HG03575 (cell line): ENCODE data around the gene DLL4.
"Not testable (repeated sequence)": the region's sequence is repeated elsewhere in the genome, so short reads cannot be mapped to it uniquely, and the experiment has no call there.

Source experiments
- ATAC-seq: cut with Tn5 transposase; IDR thresholded peaks from one replicate; pipeline ENCODE4 v1.9.1; 2021; ENCODE audit not compliant: unreplicated experiment, insufficient number of reproducible peaks, low FRiP score; ENCODE audit errors: extremely low read depth

The DLL4 gene

DNA sequence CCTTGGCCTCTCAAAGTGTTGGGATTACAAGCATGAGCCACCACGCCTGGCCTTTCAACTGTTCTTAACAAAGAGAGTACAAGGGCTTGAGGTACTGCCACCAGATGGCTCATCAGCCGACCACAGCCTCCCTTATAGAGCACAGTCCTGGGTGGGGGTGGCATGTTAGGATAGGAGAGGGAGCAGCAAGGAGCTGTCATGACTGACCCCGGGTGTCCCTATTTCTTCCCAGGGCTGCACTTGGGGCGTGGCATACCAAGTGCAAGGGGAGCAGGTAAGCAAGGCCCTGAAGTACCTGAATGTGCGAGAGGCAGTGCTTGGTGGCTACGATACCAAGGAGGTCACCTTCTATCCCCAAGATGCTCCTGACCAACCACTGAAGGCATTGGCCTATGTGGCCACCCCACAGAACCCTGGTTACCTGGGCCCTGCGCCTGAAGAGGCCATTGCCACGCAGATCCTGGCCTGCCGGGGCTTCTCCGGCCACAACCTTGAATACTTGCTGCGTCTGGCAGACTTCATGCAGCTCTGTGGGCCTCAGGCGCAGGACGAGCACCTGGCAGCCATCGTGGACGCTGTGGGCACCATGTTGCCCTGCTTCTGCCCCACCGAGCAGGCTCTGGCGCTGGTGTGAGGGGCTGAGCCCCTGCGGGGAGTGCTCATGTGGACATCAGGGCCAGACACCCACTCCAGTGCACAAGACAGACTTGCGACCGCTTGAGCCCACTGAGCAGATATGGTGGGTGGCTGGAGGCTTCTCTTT is 26.2 kb downstream of the DLL4 start:
- no peak for ATAC-seq

DNA sequence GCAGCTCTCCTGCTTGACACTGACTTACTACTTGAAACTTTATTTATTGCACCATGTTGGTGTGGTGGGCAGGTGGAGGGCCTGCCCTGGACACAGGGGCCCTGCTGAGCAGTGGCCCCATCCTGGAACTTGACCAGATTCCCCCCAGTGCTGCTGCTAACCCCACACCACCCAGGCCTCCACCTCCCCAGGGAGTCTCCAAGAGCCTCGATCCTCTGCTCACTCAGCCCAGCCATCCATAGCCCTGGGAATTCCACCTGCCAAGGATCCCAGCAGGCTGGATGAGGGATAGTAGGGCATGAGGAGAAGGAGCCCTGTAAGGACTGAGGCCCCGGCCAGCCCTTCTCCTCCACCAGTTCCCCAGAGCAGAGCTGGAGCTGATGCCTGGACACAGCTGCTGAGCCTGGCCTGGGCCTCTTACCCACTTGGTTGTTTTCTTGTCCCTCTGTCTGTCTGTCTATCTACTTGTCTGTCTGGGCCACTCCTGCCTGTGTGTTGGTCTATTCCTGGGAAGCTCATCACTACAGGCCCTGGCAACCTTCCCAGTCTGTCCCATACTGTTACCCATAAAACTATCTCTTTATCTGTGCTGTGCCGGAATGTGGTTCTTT is 26.9 kb downstream of the DLL4 start:
- ATAC-seq: no peak

DNA sequence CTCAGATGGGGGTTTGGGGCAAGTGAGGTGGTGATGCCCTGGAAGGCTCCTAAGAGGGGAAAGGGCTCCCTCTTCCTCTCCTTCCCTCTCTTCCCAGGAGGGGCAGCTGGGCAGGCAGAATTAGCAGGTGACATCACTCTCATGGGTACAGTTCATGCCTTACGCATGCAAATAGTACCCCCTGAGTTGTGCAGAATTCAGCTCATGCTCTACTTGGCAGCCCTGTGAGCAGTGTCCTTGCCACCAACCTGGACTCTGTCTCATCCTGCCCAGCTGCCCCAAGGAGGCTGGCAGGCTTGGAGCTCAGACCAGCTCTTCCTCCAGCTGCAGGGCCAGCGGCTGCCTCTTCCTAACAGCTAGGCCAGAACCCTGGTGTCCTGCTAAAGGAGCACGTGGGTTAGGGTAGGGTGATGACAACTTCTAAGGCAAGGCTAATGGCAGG is 27.4 kb downstream of the DLL4 start:
- no peak for ATAC-seq

DNA sequence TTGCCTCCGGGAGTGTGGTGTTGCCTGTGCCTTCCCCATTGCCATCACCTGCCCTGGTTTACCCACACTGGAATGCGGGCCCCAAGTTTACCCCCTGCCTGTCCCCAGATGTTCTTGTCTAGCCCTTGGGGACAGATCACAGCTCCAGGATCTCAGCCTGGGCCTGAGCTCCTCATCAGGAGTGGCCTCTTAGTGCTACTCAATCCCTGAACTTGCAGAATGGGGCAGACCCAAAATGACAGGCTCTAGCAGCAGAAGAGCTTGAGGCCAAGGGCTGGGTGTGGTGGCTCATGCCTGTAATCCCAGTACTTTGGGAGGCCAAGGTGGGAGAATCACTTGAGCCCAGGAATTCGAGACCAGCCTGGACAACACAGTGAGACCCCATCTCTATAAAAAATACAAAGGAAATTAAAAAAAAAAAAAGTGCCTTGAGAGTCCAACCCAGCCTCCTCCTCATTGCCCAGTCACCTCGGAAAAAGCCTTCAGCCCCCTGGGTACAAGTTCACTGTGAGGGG is 28.0 kb downstream of the DLL4 start:
- no peak for ATAC-seq

GRCh38 chr15:40957581-40958051 is 28.5 kb downstream of the DLL4 start:
- ATAC-seq: no peak

DNA sequence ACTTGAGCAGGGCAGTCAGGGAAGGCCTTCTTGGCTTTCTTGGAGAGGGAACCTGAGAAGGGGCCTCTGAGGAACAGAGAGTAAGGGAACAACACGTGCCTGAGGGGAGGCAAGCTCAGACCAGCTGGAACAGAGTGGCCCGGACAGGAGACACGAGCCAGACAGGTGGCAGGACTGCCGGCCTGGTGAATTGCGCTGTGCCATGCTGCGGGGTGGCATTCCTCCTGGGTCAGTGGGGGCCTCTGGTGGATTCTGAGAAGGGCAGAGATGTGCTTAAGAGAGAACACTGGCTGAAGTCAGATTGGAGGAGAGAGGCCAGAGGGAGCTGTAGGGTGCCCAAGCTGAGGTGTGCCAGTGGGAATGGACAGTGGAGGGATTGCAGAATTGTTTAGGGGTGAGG is 29.0 kb downstream of the DLL4 start:
- no peak for ATAC-seq

DNA sequence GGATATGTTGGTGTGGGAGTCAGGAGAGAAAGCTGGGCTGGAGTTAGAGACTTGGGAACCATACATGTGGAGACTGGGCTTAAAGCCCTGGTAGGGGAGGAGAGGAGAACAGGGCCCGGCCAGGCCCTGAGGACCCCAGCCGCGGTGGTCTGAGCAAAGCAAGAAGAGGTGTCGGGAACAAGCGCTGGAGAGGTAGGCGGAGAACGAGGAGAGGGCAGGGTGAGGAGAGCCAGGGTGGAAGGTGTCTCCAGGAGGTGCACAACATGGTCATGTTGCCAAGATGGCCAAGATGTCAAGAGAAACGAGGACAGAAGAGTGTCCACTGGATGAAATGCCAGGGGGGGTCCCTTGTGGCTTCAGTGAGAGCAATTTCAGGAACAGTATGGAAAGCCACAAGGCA is 29.6 kb downstream of the DLL4 start:
- no peak for ATAC-seq

DNA sequence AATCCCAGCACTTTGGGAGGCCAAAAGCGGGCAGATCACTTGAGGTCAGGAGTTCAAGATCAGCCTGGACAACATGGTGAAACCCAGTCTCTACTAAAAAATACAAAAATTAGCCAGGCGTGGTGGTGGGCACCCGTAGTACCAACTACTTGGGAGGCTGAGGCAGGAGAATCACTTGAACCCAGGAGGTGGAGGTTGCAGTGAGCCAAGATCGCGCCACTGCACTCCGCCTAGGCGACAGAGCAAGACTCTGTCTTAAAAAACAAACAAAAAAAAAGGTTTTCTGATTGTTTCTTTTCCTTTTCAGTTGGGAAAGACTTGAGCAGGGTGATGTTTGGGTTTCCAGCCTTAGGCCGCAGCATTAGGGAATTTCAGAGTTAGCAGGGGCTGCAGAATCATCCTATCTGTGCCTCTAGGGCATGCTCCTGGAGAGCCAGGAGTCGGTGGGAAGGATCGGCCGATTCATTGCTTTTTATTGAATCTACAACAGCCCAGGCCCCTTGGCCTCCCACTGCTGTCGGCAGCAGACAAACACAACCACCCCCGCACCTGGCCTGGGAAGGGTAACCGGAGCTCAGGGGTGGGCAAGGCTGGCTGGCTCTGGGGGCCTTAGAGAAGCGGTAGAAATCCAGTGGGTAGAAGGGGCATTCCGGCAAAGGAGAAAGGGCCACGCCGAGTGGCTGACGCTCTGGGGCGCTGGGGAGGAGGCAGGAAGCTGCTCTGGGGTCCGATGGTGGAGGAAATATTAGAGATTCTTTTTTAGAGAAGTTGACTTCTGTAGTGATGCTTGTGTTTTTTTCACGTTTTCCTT is 30.4 kb downstream of the DLL4 start:
- no peak for ATAC-seq

DNA sequence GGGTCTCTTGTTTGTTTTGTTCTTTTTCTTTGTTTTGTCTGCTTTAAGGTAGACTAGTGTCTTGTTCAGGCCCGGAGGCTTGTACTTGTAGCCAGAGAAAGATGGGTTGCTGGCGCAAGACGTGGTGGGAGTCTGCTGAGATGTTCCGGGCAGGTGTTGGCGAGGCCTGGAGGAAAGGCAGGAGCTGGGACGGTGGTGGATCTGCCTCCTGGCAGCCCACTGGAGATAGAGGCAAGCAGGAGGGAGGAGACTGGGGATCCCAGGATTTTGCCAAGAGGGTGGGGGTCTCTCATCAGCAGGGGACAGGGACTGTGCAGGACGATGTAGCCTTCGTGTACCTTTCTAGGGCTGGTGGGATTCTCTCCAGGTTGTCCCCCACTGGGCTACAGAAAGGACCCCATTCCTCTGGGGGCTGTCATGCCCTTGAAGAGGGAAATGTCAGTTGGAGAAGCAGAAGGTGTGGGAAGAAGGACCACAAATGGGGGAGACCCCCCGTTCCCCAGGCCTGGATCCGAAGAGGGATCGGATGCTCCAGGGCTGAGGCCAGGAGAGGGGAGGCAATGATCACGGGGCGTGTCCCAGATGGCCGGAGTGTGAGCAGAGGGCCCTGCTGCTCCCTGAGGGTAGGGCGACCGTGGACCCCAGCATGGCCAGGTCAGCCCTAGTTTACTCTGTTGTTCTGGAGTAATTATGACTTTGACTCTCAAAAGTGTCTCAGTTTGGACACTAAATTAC is 31.2 kb downstream of the DLL4 start:
- ATAC-seq: no peak

DNA sequence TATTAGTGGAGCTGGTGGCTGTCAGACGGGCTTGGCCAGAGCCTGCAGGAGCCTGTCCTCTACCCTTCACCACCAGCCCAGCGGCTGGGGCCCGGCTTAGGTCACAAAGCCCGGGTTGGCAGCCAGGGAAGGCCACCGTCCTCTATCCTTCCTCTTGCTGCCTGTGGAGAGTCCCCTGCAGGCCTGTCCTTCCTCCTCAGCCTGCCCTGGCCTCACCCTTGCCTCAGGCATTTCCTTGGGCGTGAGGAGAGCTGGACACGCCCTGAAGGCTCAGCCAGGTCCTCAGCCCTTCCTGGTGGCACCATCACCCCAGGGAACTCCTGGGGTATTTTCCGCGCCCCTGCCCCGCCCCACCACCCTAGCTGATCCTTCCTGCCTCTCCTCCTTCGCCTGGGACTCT is 31.8 kb downstream of the DLL4 start:
- ATAC-seq: no peak

GRCh38 chr15:40961740-40962139 is 32.6 kb downstream of the DLL4 start:
- not testable (repeated sequence) for ATAC-seq

DNA sequence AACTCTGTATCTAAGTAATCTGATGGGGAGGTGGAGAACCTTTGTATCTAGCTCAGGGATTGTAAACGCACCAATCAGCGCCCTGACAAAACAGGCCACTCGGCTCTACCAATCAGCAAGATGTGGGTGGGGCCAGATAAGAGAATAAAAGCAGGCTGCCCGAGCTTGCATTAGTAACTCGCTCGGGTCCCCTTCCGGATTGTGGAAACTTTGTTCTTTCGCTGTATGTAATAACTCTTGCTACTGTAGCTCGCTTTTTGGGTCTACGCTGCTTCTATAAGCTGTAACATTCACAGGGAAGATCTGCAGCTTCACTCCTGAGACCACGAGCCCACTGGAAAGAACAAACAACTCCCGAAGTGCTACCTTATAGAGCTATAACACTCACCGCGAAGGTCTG is 33.2 kb downstream of the DLL4 start:
- ATAC-seq: not testable (repeated sequence)

- no peak for ATAC-seq
Observed at GRCh38 chr15:40963201-40963600, 34.1 kb downstream of the DLL4 start.

GRCh38 chr15:40964006-40964405 is 34.9 kb downstream of the DLL4 start:
- ATAC-seq: no peak

- no peak for ATAC-seq
Observed at GRCh38 chr15:40964634-40965033, 35.5 kb downstream of the DLL4 start.

DNA sequence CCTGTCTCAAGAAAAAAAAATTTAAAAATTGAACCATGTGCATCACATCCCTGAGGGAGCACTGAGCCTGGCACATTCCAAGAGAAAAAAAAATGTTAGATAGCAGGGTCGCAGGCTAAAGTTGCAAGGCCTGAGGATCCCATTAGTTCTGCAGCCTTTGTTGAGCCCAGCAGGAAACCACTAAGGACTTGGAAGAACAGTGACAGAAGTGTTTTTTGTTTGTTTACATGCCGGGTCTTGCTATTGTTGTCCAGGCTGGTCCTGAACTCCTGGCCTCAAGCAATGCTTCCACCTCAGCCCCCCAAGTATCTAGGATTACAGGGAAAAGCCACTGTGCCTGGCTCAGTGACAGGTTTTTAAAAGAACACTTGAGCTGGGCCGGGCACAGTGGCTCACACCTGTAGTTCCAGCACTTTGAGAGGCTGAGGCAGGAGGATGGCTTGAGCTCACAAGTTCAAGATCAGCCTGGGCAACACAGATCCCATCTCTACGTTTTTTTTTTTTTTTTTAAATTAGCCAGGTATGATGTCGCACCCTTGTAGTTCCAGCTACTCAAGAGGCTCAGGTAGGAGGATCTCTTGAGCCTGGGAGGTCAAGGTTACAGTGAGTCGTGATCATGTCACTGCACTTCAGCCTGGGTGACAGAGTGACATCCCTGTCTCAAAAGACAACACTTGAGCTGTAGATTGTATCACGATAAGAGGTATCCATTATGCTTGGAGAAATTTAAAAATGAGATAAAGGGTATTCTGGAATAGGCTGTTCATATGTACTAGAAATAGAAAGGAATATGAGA is 39.3 kb downstream of the DLL4 start:
- no peak for ATAC-seq

DNA sequence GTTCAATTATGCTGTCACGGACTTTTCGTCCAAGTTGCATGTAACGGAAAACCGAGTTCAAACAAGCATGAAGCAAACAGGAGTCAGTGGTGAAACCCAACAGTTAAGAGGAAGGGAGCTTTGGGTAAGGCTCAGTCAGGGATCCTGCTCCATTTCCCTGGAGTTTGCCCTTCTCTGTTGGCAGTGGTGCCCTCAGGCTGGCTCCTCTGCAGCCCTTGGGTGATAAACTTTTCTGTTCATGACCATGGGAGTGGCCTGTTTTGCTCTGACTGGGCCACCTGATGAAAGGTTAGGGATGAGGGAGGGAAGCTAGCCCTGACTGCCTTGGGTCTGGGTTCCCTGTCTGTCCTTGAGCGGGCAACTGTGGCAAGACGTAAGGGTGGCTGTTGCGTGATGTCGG is 40.2 kb downstream of the DLL4 start:
- no peak for ATAC-seq

DNA sequence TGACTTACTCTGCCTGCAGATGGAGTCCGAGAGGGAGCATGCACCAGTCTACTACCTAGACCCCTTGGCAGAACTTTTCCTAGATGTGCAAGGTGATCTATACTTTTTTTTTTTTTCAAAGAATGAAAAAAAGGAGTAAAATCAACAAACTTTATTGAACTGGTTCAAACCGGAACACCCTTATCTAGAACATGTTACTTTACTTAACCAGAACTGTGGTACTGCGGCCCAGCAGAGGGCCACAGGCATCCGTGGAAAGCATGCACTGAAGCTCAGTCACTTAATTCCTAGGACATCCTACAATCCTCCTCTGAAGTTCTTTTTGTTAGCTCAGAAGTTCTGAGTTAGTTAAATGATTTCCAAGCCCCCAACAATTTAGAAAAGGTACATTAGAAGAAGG is 45.7 kb downstream of the DLL4 start:
- no peak for ATAC-seq
